SIG-M5 (cell line): ENCODE measurements around the gene PCGF3.

Experiments
- DNase-seq: peaks from one replicate; lab custom pipeline; 2025; lab: John Stamatoyannopoulos, UW

PCGF3 gene

DNA sequence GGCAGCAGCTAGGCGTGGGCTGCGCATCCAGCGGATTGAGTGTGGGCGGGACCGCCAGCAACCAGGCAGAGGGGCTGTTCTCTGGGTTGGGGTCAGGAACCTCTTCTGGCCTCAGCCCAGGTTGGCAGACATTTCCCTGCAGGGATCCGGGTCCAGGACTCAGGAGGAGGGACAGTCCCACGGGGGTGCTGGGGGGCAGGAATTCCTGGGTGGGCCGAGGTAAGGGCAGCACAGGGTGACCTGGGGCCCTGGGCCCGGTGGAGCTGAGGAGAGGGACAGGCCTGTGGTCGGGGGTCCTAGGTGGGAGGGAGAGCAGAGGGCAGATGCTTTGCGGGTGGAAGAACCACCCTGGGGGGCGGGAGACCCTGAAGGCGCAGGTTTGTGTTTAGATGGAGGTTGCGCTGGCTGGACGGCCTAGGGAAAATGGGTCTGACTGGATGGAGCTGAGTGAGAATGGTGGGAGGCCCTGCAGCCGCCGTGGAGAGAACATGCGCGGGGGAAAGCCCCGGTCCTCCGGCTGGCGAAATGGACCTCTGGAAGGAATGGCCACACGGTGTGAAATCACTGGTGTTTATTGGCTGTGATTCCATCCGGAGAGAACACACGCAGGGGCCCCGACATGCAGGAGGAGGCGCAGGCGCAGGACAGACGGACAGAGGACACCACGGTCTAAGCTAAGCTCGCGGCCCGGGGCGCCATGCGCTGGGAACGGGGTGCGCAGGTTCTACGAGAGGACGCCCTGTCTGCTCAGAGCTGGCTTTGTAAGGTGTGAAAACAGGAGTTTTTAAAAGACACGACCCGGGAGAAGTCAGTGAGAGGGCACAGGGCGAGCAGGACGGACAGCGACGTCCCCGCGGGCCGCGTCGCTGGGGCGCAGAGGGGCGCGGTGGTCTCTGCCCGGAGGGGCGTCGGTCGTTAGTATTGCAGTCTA lies 79.0 kb downstream of the PCGF3 start:
- DNase-seq: no peak

DNA sequence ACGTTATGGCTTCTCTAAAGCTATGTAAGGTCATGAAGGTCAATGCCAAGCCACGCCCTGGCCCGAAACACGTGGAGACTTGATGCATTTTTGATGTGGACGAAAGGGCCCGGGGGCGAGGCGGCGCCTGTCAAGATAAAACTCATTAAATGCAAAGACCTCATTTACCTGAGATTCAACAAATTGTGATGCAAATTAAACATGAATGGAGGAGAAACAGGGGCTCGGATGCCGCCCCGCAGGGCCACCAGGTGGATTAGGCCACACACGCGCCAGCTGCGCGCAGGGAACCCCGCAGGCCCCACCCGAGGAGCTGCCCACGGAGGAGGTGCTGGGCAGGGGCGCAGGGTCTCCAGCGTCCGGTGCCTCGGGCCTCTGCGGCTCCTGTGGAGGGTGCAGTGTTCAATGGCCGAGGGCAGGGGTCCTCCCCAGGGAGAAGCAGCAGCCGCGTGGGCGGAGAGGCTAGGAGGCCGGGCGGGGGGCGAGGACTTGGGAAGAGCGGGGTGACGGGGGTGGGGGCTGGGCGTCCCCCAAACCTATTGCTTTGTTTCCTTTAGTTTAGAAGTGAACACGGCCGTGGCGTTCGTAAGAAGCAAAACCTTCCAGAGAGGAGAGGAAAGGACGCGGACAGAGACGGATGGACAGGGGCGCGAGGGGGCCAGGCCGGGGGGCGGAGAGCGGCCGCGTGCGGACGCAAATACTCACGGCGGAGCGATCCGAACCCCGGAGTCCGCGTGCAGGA lies 79.9 kb downstream of the PCGF3 start:
- no peak for DNase-seq

DNA sequence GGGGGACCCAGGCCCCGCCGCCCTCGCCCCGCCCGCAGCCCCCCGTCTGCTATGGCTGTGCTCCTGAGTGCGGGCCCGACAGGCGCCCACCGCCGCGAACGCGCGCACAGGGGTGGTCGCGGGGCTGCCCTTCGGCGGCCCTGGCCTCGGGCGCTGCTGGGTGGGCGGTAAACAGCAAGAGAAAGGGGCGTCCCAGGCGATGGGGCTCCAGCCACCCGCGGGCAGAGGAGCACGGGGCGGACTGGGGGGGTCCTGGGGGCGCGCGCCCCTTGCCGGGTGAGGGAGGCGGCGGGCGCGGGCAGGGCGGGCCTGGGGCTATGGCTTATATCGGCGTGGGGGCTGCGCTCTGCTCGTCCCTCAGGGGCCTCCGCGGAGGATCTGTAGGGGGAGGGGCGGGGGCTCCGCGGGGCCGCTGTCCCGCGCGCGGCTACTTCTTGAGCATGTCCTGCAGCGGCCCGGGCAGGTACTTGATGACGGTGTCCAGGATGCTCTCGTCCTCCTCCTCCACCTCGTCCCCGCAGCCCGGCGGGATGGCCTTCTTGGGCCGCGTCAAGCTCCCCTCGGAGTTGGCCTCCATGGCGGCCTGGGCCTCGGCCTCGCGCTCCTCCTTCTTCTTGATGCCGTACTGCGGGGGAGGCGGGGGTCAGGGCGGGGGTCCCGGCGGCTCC lies 80.6 kb downstream of the PCGF3 start:
- no peak for DNase-seq

DNA sequence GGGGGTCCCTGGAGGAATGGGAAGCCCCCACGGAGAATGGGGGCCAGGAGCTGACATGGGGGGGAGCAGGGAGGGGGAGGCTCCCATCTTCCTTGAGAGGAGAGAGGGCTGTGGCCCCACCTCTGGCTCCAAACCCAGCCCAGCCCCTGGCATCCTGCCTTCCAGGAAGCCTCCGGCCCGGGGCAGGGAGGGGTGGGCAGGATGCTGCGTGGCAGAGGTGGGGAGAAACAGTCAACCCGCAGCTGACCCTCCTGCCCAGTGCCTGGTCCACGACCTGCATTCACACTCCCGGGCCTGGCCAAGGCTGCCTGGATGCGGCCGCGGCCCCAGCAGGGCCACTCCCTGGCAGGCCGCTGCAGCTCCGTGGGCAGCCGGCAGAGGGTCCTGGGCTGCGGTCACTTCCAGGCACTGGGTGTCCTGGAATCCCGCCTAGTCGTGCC lies 81.2 kb downstream of the PCGF3 start:
- no peak for DNase-seq

DNA sequence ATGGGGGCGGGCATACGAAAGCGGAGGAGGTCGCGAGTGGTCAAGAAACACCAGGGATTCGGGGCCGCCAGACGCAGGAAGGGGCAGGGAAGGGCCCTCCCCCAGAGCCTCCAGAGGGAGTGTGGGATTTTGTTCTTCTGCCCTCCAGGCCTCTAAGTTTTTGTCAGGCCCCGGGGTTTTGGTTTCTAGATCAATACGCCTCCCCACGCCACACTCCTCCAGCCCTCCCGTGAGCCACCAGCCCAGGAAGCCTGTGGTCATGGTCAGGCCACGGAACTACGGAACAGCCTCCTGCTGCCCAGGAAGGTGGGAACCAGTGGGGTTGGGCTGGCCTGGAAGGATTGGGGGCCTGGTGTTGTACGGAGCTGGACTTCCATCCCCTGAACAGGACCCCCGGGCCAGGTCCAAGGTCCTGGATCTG lies 81.9 kb downstream of the PCGF3 start:
- DNase-seq: no peak

DNA sequence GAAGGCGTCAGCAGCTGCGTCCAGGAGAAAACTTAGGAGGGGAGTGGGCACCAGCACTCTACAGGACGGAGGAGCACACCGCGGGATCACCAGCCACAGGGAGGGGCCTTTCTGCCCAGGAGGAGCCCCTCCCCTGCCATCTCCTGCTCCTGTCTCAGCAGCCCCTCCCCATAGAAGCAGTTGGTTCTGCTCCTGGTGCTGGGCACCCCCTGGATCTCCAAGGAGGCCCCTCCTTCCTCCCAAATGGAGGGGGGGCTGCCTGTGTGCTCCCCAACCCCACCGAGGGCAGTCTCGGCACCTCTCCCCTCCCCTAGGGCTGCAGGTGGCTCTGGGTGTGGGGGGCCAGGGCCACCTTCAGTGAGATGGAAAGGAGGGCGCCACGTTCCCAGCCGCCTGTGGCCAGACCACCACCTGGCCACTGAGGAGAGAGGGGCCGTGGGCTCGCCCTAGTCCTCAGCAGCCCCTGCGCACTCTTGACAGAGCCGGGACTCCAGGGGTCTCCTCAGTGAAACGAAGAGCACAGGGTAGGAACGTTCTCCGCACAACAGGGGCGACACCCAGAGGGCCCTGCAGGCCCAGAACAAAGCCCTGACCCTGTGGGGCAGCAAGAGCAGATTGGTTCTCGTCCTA lies 82.5 kb downstream of the PCGF3 start:
- no peak for DNase-seq

DNA sequence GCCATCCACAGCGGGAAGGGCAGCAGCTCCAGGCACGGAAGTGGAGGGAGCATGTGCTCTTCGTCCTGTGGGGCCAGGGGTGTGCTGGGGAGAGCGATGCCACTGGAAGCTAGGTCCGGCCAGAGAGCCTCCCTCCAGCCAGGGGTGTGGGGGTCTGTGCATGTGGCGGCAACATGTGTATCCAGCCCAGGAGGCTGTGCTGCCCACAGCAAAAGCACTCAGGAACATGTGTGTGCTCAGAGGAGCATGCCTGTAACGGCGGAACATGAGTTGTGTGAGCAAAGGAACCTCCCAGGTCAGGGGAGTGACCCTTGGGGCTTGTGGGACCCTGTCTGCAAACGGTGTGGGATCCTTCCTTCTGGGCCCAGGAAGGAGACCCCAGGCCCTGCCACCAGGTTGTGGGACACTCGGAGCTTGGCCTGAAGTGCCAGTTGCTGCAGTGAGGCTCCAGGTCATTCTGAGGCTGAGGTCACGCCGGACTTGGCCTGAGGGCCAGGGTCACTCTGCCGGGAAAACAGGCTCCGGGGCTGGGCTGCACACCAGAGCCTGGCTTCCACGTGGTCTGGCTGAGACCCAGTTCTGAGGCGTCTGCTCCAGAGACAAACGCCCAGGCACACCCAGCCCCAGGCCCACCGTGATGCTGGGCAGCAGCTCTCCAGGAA lies 83.1 kb downstream of the PCGF3 start:
- DNase-seq: no peak

DNA sequence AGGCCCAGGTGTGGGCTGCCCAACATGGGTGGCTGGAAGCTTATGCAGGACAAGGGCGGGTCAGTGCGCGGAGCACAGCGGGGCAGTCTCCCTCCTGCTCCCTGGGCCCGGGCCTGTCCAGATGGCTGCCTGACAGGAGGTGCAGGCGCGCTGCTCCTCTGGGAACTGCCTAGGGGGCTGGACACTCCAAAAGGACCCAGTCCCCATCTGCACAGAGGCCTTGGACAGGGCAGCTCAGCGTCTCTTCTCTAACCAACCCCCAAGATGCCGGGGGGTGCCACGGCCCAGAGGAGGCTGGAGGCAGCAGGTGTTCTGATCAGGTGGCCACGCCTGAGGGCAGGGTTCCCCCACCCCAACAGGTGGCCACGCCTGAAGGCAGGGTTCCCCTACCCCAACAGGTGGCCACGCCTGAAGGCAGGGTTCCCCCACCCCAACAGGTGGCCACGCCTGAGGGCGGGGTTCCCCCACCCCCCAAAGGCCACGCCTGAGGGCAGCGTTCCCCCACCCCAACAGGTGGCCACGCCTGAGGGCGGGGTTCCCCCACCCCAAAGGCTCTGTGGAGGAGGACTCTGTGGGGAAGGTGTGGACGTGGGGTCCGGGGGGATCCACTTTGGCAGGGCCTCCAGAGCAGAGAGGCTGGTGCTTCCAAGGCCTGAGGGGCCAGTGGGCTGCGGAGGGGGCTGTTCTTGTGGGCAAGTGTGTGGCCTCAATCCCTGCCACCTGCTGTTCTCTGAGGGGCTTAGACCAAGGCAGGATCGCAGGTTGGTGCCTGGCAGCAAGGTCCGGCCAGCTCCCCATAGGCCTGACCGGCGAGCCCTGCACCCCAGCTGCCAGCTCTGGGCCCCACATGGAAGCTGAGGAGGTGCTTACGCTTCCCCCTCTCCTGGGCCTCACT lies 84.2 kb downstream of the PCGF3 start:
- DNase-seq: no peak

DNA sequence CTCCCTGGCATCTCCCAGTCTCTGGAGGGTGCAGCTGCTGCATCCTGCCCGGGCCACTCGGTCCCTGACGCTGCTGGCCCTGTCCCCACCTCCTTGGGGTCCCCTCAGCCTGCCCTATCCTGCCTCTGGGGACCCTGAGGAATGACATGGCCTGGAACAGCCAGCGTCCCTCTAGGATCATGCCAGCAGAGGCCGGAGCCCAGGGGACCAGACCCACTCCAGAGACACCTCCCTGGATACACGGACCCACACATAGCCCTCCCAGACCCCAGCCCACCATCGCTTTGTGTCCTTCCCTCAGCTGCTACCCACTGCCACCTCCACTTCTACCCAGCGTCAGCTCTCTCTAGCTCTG lies 84.8 kb downstream of the PCGF3 start:
- no peak for DNase-seq

DNA sequence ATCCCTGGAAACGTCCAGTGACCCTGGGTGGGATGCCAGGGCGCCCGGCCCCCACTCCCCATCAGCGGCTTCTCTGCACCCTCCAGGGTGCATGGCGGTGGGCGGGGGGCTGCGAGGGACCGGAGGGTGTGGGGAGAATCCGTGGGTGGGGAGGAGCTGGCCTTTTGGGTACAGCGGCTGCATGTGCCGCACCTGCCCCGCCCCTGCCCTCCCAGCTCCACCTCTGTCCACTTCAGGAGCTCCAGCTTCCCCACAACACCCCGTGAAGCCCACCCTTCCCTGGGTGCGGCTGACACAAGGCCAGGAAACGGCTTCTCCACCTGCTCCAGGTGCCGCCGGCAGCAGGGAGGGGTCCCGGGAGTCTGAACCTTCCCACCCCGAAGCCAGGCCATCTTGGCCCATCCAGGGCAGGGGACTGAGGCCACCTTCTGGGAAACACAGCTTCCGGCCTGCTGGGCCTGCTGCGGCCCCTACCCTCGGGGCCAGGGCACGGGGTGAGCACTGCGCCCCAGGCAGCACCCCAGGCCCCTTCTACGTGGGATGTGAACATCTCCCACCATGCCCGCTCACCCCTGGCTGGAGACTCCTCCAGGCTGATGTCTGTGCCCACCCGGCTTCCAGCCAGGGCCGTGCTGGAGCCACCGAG lies 85.7 kb downstream of the PCGF3 start:
- DNase-seq: no peak

DNA sequence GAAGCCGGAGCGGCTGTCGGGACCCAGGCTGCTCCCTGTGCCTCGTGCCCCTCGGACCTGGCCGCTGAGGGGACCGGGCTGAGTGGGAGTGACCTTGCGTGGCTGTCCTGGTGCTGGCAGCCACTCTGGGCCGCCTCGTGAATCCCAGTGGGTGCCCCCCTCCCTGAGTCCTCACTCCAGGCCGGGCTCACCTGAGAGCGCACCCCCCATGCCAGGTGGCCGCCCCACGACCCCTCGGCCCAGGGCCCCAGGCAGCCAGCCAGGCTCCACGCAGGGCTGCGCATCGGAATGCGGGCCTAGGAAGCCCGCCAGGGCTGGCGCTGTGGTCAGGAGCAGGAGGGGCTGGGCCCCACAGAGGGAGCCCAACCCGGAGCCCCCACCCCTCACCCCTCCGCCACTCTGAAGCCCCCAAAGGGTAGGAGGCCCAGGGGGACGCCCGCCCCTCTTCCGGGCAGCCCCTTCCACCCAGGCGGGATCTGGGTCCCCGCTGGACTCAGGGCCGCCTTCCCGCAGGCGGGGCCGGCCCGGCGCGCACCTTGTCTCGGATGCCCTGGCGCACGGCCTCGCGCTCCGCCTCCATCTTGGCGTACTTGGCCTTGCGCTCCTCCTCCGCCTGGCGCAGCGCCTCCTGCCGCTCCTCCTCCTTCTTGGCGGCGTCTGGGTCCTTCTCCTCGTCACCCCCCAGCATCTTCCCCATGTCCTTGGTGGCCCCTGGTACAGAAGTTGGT lies 86.4 kb downstream of the PCGF3 start:
- DNase-seq: no peak

DNA sequence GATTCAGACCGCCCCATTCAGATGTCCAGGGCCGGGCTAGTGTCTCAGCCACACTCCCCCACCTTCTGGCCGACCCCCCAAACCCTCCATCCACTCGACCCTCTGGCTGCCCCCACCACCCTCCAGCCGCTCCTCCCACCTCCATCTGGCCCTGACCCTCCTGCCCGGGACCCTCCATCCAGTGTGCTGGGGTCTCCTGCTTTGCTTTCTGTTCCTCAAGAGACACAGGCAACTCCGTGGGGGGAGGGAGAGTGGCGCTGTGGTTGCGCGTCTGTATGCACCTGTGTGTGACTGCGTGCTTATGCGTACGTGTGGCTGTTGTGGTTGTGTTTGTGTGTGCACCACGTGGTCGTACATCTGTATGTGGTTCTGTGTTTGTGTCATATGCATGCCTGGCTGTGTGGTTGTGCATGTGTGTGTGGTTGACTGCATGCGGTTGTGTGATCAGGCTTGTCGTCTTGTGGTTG lies 87.0 kb downstream of the PCGF3 start:
- no peak for DNase-seq

DNA sequence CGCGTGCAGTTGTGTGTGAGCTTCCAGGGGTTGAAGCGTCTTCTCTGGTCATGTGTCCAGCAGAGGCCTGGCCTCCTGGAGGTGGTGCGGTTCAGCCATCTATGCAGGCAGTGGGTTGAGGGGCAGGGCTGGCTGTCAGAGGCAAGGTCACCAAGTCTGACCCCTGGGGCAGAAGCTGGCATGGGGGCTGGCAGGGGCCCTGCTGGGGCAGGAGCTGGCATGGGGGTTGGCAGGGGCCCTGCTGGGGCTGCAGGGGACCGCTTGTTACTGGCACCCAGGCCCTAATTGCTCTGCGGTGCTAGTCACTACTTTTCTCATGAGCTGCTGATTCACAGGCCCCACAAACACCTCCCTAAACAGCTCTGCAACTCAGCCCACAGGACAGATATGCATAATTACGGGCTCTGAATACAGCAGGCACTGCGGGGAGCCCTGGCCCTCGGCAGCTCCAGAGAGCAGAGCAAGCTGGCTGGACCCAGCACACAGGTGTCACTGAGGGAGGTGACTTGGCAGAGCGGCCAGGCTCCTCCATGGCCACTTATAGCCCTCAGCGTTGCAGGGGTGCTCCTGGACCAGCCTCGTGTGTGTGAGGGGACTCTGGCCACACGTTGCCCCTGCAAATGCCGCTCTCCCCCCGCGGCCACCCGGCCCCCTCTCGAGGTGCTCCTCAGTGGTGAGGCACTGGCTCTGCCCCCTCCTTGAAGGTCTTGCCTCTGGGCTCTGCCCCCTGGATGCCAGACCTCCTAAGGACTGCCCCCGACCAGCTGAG lies 87.6 kb downstream of the PCGF3 start:
- DNase-seq: no peak

DNA sequence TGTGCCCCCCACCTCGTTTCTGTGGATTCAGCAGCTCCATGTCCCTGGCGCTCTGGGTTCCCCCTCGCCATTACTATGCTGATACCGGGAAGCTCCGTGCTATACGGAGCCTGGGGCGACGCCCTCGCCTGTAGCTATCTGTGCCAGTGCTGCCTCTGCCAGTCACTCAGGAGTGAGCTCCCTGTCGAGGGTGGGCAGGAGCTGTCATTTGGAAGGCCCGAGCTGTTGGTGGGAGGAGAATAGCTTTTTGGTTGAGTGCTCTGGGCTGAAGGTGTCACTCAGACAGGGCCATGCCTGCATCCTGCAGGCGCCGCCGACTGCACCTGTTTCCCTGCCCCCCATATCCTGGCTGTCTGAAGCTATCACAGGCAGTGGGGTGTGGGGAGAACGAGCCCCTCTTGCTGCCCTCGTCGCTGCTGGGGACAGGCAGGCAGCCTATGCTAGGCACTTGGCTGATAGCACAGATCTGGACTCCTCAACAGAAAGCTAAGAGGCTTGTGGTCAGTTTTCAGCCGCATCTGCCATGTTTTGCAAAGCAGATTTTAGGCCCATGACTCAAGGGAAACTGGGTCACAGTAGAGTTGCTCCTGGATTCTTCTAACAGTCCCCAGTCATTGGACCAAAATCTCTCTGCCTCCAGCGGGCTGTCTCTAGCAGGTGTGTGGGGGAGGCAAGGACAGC lies 88.4 kb downstream of the PCGF3 start:
- DNase-seq: no peak

DNA sequence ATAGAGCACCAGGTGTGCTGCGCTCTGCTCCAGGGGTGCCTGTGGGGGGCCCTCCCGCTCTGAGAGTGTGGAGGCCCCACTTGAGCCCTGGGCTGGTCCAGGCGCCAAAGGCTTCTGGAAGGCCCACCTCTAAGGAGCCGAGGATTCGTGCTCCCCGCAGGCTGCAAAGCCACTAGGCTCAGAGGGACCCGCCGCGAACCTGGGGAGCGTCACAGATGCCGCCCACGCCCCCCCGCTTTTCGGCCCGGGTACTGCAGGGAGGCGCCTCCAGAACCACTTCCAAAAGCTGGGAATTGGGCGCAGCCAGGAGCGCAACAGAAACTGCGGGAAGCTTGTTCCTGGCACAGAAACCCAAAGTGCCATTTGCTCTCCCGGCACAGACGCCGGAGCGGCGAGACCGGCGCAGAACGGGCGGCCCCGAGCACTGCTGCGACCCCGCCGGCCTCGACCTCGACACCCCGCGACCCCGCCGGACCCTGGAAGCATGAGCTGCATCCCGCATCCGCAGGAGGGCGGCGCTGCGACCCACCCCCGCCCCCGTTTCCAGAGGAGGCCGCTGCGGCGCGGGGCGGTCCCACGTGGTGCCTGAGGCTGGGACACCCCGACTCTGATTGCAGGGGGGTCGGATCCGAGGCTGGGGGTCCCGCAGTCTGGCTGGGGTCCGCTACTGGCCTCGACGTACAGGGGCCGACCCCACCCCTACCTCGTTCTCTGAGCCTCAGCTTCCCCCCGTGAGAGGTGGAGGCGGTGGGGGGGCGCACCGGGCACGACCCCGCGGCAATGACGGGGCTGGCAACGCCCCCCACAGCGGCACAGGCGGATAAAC lies 89.5 kb downstream of the PCGF3 start:
- DNase-seq: no peak

DNA sequence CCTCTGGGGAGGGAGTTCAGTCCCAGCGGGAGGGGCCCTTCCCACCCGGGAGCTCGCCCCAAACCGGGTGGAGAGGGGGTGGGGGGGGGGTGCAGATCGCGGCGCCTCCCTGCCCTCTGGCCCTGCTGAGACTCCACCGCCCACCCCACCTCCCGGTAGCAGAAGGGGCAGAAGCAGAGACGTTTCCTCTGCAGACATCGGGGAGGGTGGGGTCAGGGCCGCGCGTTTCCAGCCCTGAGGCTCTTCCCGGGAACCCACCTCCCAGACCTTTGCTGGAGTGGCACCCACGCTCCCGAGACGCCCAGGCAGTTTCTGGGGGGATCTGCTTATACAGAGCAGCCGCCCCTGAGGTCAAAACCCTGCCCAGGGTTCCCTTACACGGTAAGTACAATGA lies 90.1 kb downstream of the PCGF3 start:
- no peak for DNase-seq

DNA sequence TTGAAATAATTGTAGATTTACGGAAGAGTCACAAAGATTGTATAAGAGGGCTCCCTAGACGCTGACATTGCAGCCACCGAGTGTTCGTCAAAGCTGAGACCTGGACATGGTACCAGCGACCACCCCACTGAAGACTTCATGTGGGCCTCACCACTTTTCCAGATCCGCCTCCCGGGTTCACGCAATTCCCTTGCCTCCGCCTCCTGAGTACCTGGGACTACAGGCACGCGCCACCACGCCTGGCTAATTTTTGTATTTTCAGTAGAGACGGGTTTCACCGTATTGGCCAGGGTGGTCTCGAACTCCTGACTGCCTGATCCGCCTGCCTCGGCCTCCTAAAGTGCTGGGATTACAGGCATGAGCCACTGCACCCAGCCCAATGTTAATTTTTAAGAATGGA lies 90.6 kb downstream of the PCGF3 start:
- no peak for DNase-seq
